WI38 (cell line): ENCODE data around the gene SMYD3.
"Not testable (repeated sequence)": the region's sequence is repeated elsewhere in the genome, so short reads cannot be mapped to it uniquely, and the experiment has no call there.

Experiments
- H3K4me3 ChIP-seq: 2 replicates; pipeline ENCODE4 v1.5.1; 2011; ENCODE audit warnings: low read depth, mild to moderate bottlenecking, control low read depth, low read length
- CTCF ChIP-seq: IDR thresholded peaks from 2 replicates; pipeline ENCODE4 v1.5.1; 2012; ENCODE audit warnings: low read depth, mild to moderate bottlenecking, control low read depth, low read length

SMYD3 gene

GRCh38 chr1:245730801-245731200 lies 776.3 kb downstream of the SMYD3 start:
- TF ChIP-seq CTCF = no peak
- H3K4me3 ChIP-seq = no peak overlapping the region

GRCh38 chr1:245728035-245728434 lies 779.0 kb downstream of the SMYD3 start:
- H3K4me3 ChIP-seq = not testable (repeated sequence)

- TF ChIP-seq CTCF = no peak
- H3K4me3 ChIP-seq = no peak overlapping the region
These were observed 785.6 kb downstream of the SMYD3 start for GRCh38 chr1:245721488-245721887.

- TF ChIP-seq CTCF = no peak
- no peak overlapping the region for H3K4me3 ChIP-seq
These were observed 788.1 kb downstream of the SMYD3 start for GRCh38 chr1:245718951-245719350.

- H3K4me3 ChIP-seq = no peak overlapping the region
- no peak for TF ChIP-seq CTCF
These were observed 789.0 kb downstream of the SMYD3 start for GRCh38 chr1:245718123-245718522.

- H3K4me3 ChIP-seq = no peak overlapping the region
- no peak for TF ChIP-seq CTCF
These were observed 789.5 kb downstream of the SMYD3 start for GRCh38 chr1:245717611-245718010.

GRCh38 chr1:245716561-245716960 lies 790.5 kb downstream of the SMYD3 start:
- no peak for TF ChIP-seq CTCF

GRCh38 chr1:245715970-245716369 lies 791.1 kb downstream of the SMYD3 start:
- TF ChIP-seq CTCF = no peak
- H3K4me3 ChIP-seq = no peak overlapping the region

More at GRCh38 chr1:245716561-245716960, 790.5 kb downstream of the SMYD3 start:
- H3K4me3 ChIP-seq = no peak overlapping the region
